WTC11 (cell line): Measurements from ENCODE around the gene HOXB3. TPM values are rescaled to one million over a fixed set of nuclear protein-coding genes. Genes with fewer than 3 reads are reported as not detected.

Experiments used
- ATAC-seq: fragments of 200-7000 bp; cut with Tn5 transposase; 2 replicates; pipeline ENCODE4 v1.10.0; 2021; ENCODE audit warnings: mild to moderate bottlenecking, moderate library complexity
- CTCF ChIA-PET: fragments of 300-600 bp; sonication (Branson Sonifier 250); formaldehyde crosslinking; loops from one replicate; lab custom pipeline; 2021; ENCODE audit warnings: antibody characterized with exemption; lab: Charles Lee
- POLR2A ChIA-PET: fragments of 350-600 bp; sonication (Branson Sonifier 250); formaldehyde crosslinking; loops from one replicate; lab custom pipeline; 2021; ENCODE audit warnings: antibody characterized with exemption; lab: Charles Lee
- DNase-seq: peaks from one replicate; pipeline ENCODE4 v3.0.0; 2021; ENCODE audit warnings: low spot score
- H3K27ac Mint-ChIP-seq: 2 replicates; pipeline ENCODE4 v1.8.0; 2021; ENCODE audit warnings: mixed read lengths
- H3K27me3 Mint-ChIP-seq: 2 replicates; pipeline ENCODE4 v1.8.0; 2021; ENCODE audit warnings: low read depth, mild to moderate bottlenecking, moderate library complexity, mixed read lengths
- H3K36me3 Mint-ChIP-seq: 2 replicates; pipeline ENCODE4 v1.8.0; 2021; ENCODE audit warnings: mixed read lengths
- H3K4me1 Mint-ChIP-seq: 2 replicates; pipeline ENCODE4 v1.8.0; 2022; ENCODE audit warnings: mixed read lengths
- H3K4me3 Mint-ChIP-seq: 2 replicates; pipeline ENCODE4 v1.8.0; 2021; ENCODE audit warnings: mild to moderate bottlenecking, moderate library complexity, mixed read lengths
- H3K9me3 Mint-ChIP-seq: 2 replicates; pipeline ENCODE4 v1.8.0; 2021; ENCODE audit warnings: mixed read lengths
- AR ChIP-seq: fragments of 250-450 bp; sonication (Bioruptor Pico); IDR thresholded peaks from 2 replicates; pipeline ENCODE4 v1.9.0; 2021; ENCODE audit warnings: mild to moderate bottlenecking
- ATF1 ChIP-seq: sonication (generic); formaldehyde crosslinking; IDR thresholded peaks from 2 replicates; pipeline ENCODE4 v1.8.1; 2023; ENCODE audit warnings: mild to moderate bottlenecking, moderate library complexity, missing genetic modification reagents
- ATF3 ChIP-seq: sonication (generic); formaldehyde crosslinking; conservative IDR thresholded peaks from 2 replicates; pipeline ENCODE4 v1.8.1; 2022; ENCODE audit warnings: mild to moderate bottlenecking, missing genetic modification reagents
- E2F5 ChIP-seq: sonication (generic); formaldehyde crosslinking; IDR thresholded peaks from 2 replicates; pipeline ENCODE4 v1.8.1; 2022; ENCODE audit warnings: mild to moderate bottlenecking, moderate library complexity, missing genetic modification reagents
- GABPB1 ChIP-seq: sonication (generic); formaldehyde crosslinking; IDR thresholded peaks from 2 replicates; pipeline ENCODE4 v1.8.1; 2023; ENCODE audit warnings: mild to moderate bottlenecking, missing genetic modification reagents
- GRHL2 ChIP-seq: fragments of 250-450 bp; sonication (Bioruptor Pico); IDR thresholded peaks from 2 replicates; pipeline ENCODE4 v1.8.0; 2022; ENCODE audit warnings: mild to moderate bottlenecking, moderate library complexity; ENCODE audit not compliant: insufficient replicate concordance, severe bottlenecking
- HMGXB4 ChIP-seq: sonication (generic); formaldehyde crosslinking; IDR thresholded peaks from 2 replicates; pipeline ENCODE4 v1.8.1; 2023; ENCODE audit warnings: mild to moderate bottlenecking, moderate library complexity, missing genetic modification reagents
- IRF1 ChIP-seq: sonication (generic); formaldehyde crosslinking; IDR thresholded peaks from 2 replicates; pipeline ENCODE4 v1.8.0; 2023; ENCODE audit warnings: missing genetic modification reagents
- JUN ChIP-seq: sonication (generic); formaldehyde crosslinking; IDR thresholded peaks from 2 replicates; pipeline ENCODE4 v1.8.0; 2023; ENCODE audit warnings: mild to moderate bottlenecking, missing genetic modification reagents
- NFE2L1 ChIP-seq: sonication (generic); formaldehyde crosslinking; IDR thresholded peaks from 2 replicates; pipeline ENCODE4 v1.8.1; 2023; ENCODE audit warnings: missing genetic modification reagents
- NFYB ChIP-seq: sonication (generic); formaldehyde crosslinking; conservative IDR thresholded peaks from 2 replicates; pipeline ENCODE4 v1.8.0; 2022; ENCODE audit warnings: low read depth, missing genetic modification reagents
- NR2C2 ChIP-seq: sonication (generic); formaldehyde crosslinking; IDR thresholded peaks from 2 replicates; pipeline ENCODE4 v1.8.0; 2022; ENCODE audit warnings: mild to moderate bottlenecking, missing genetic modification reagents
- SP1 ChIP-seq: sonication (generic); formaldehyde crosslinking; conservative IDR thresholded peaks from 2 replicates; pipeline ENCODE4 v1.8.1; 2022; ENCODE audit warnings: missing genetic modification reagents
- TEAD4 ChIP-seq: sonication (generic); formaldehyde crosslinking; IDR thresholded peaks from 2 replicates; pipeline ENCODE4 v1.8.0; 2022; ENCODE audit warnings: mild to moderate bottlenecking, missing genetic modification reagents
- USF1 ChIP-seq: sonication (generic); formaldehyde crosslinking; IDR thresholded peaks from 2 replicates; pipeline ENCODE4 v1.8.0; 2022; ENCODE audit warnings: mild to moderate bottlenecking, missing genetic modification reagents
- ZBTB21 ChIP-seq: sonication (generic); formaldehyde crosslinking; IDR thresholded peaks from 2 replicates; pipeline ENCODE4 v1.8.1; 2023; ENCODE audit warnings: mild to moderate bottlenecking, missing genetic modification reagents, borderline replicate concordance
- ZNF281 ChIP-seq: sonication (generic); formaldehyde crosslinking; IDR thresholded peaks from 2 replicates; pipeline ENCODE4 v1.8.0; 2023; ENCODE audit warnings: mild to moderate bottlenecking, missing genetic modification reagents
- ZNF396 ChIP-seq: fragments of 250-450 bp; sonication (Bioruptor Pico); IDR thresholded peaks from 2 replicates; pipeline ENCODE4 v1.8.0; 2021; ENCODE audit warnings: mild to moderate bottlenecking, moderate library complexity, borderline replicate concordance
- ZSCAN18 ChIP-seq: fragments of 250-450 bp; sonication (Bioruptor Pico); IDR thresholded peaks from 2 replicates; pipeline ENCODE4 v2.1.2; 2022; ENCODE audit warnings: mild to moderate bottlenecking, moderate library complexity
- total RNA-seq: library from RNA; stranded (reverse); gene quantifications from 3 replicates; pipeline ENCODE4 v1.2.3, GENCODE V29; 2021

The HOXB3 gene
- total RNA-seq, 1 experiment from 2014 or later, result 0.09 TPM

GRCh38 chr17:48577330-48577945 lies 12.6 kb downstream of the HOXB3 start:
- ChIA-PET CTCF (interaction anchor here (1.0 to 1.3 kb wide), 2 partner anchors 36 to 59 kb away, joined by 4 read pairs; no protein-coding TSS in a partner anchor), POLR2A (no interaction called here)
- Mint-ChIP-seq H3K27ac (no peak overlapping the region), H3K9me3 (no peaks in the 10 kb centered on the region), H3K27me3 (peaks cover 45% of the 10 kb centered on the region; the same call in 1 of the 2 replicates), H3K4me1 (peaks cover 43% of the 10 kb centered on the region), H3K4me3 (peak overlapping the region; percentile 48), H3K36me3 (no peaks in the 10 kb centered on the region)
- ATAC-seq (no peak), DNase-seq (no peak)
- TF ChIP-seq ZNF396 (CRISPR knock-in tag) (no peak), AR (no peak), USF1 (CRISPR knock-in tag) (no peak), GRHL2 (CRISPR knock-in tag) (no peak), IRF1 (no peak), NFYB (no peak), ATF1 (CRISPR knock-in tag) (no peak), SP1 (CRISPR knock-in tag) (no peak), NFE2L1 (no peak), ZSCAN18 (no peak), ATF3 (CRISPR knock-in tag) (no peak), NR2C2 (CRISPR knock-in tag) (no peak), GABPB1 (CRISPR knock-in tag) (no peak), HMGXB4 (CRISPR knock-in tag) (no peak), E2F5 (no peak), ZBTB21 (CRISPR knock-in tag) (no peak), TEAD4 (no peak), JUN (no peak), ZNF281 (CRISPR knock-in tag) (no peak)
